DOHH2 (cell line): ENCODE data around the gene MRPL27.

Source experiments
- H3F3A ChIP-seq: fragments of 200-600 bp; sonication (generic), shearing (Covaris generic); 2 replicates; pipeline ENCODE4 v1.6.0; 2016; ENCODE audit warnings: antibody characterized with exemption, mild to moderate bottlenecking; ENCODE audit not compliant: control insufficient read depth, insufficient read depth
- H3K27ac ChIP-seq: fragments of 200-600 bp; sonication (generic); 2 replicates; pipeline ENCODE4 v1.5.1; 2014; ENCODE audit warnings: low read depth, mild to moderate bottlenecking, low read length, moderate library complexity
- H3K27me3 ChIP-seq: fragments of 200-600 bp; sonication (generic); 2 replicates; pipeline ENCODE4 v1.6.1; 2014; ENCODE audit warnings: mild to moderate bottlenecking, low read length, mixed read lengths; ENCODE audit not compliant: control insufficient read depth
- H3K36me3 ChIP-seq: fragments of 200-600 bp; sonication (generic); 2 replicates; pipeline ENCODE4 v1.6.1; 2014; ENCODE audit warnings: mild to moderate bottlenecking, low read length, moderate library complexity, mixed read lengths; ENCODE audit not compliant: control insufficient read depth
- H3K4me1 ChIP-seq: fragments of 200-600 bp; sonication (generic); 2 replicates; pipeline ENCODE4 v1.6.1; 2014; ENCODE audit warnings: mild to moderate bottlenecking, low read length, mixed read lengths; ENCODE audit not compliant: control insufficient read depth
- H3K4me2 ChIP-seq: fragments of 200-600 bp; sonication (generic); 2 replicates; pipeline ENCODE4 v1.6.0; 2014; ENCODE audit warnings: mild to moderate bottlenecking, low read length, moderate library complexity
- H3K4me3 ChIP-seq: fragments of 200-600 bp; sonication (generic); 2 replicates; pipeline ENCODE4 v1.5.1; 2014; ENCODE audit warnings: mild to moderate bottlenecking, low read length, mixed read lengths
- H3K79me2 ChIP-seq: fragments of 200-600 bp; sonication (generic); 2 replicates; pipeline ENCODE4 v1.6.1; 2014; ENCODE audit warnings: mild to moderate bottlenecking, low read length, mixed read lengths; ENCODE audit not compliant: control insufficient read depth
- H3K9me2 ChIP-seq: fragments of 200-600 bp; sonication (generic); replicated peaks from 2 replicates; pipeline ENCODE4 v1.6.1; 2014; ENCODE audit warnings: mild to moderate bottlenecking, low read length, mixed read lengths; ENCODE audit not compliant: control insufficient read depth
- H3K9me3 ChIP-seq: fragments of 200-600 bp; sonication (generic); 2 replicates; pipeline ENCODE4 v1.6.1; 2014; ENCODE audit warnings: antibody characterized with exemption, low read length, mixed read lengths; ENCODE audit not compliant: control insufficient read depth, insufficient read depth
- H4K20me1 ChIP-seq: fragments of 200-600 bp; sonication (generic); 2 replicates; pipeline ENCODE4 v1.6.0; 2014; ENCODE audit warnings: low read depth, mild to moderate bottlenecking, antibody characterized with exemption, low read length, moderate library complexity; ENCODE audit not compliant: control insufficient read depth, insufficient read depth
- EZH2phosphoT487 ChIP-seq: fragments of 200-600 bp; sonication (generic); IDR thresholded peaks from 2 replicates; pipeline ENCODE4 v1.6.1; 2017; ENCODE audit warnings: borderline replicate concordance, mild to moderate bottlenecking, antibody characterized with exemption, low read length, moderate library complexity, mixed read lengths
- TF ChIP-seq, protein P1 (sequence below): fragments of 200-600 bp; sonication (generic); IDR thresholded peaks from one replicate; pipeline ENCODE4 v1.5.1; 2014; ENCODE audit warnings: antibody characterized with exemption, mild to moderate bottlenecking, low read depth, low read length; ENCODE audit not compliant: poor library complexity, severe bottlenecking

The MRPL27 gene

DNA sequence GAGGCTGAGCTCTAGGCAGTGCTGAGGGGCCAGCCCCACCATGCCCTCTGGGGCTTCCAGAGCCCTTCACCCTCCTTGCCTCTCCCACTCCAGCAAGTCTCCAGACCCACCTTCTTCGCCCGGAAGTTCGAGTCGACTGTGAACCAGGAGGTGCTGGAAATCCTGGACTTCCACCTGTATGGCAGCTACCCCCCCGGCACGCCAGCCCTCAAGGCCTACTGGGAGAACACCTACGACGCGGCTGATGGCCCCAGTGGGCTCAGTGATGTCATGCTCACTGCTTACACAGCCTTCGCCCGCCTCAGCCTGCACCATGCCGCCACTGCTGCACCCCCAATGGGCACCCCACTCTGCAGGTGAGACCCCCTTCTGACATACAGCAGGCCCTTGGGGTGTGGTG, 16.6 kb downstream of the MRPL27 start:
- Histone ChIP-seq H4K20me1 (no peaks in the 10 kb centered on the region), H3K9me2 (no peaks in the 10 kb centered on the region), H3F3A (no peaks in the 10 kb centered on the region), H3K4me3 (no peak overlapping the region), H3K4me2 (no peak overlapping the region), H3K27me3 (no peaks in the 10 kb centered on the region), H3K4me1 (no peaks in the 10 kb centered on the region), H3K36me3 (peaks cover 62% of the 10 kb centered on the region), H3K27ac (no peak overlapping the region), H3K9me3 (no peaks in the 10 kb centered on the region), H3K79me2 (no peaks in the 10 kb centered on the region)
- TF ChIP-seq, protein P1, sequence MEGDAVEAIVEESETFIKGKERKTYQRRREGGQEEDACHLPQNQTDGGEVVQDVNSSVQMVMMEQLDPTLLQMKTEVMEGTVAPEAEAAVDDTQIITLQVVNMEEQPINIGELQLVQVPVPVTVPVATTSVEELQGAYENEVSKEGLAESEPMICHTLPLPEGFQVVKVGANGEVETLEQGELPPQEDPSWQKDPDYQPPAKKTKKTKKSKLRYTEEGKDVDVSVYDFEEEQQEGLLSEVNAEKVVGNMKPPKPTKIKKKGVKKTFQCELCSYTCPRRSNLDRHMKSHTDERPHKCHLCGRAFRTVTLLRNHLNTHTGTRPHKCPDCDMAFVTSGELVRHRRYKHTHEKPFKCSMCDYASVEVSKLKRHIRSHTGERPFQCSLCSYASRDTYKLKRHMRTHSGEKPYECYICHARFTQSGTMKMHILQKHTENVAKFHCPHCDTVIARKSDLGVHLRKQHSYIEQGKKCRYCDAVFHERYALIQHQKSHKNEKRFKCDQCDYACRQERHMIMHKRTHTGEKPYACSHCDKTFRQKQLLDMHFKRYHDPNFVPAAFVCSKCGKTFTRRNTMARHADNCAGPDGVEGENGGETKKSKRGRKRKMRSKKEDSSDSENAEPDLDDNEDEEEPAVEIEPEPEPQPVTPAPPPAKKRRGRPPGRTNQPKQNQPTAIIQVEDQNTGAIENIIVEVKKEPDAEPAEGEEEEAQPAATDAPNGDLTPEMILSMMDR, result no peak
- TF ChIP-seq EZH2phosphoT487, result no peak

DNA sequence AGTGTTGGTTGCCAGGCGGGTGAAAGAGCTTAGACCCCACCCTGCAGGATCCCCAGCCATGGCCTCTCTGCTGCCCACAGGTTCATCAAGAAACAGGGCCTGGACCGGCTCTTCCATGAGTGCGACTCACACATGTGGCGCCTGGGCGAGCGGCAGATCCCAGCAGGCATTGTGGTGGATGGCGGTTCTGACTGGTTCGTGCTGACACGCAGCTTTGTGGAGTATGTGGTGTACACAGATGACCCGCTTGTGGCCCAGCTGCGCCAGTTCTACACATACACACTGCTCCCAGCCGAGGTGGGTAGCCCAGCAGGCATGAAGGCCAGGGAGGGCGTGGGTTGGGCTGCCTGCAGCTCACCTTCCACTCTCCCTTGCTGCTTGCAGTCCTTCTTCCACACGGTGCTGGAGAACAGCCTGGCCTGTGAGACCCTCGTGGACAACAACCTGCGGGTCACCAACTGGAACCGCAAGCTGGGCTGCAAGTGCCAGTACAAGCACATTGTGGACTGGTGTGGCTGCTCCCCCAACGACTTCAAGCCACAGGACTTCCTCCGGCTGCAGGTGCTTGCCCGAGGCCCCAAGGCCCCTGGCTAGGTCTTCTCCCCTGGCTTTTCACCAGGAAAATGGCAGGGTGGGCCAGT, 17.2 kb downstream of the MRPL27 start:
- Histone ChIP-seq H3K9me3 (no peaks in the 10 kb centered on the region), H3F3A (no peaks in the 10 kb centered on the region), H3K4me2 (no peak overlapping the region), H3K79me2 (peaks cover 2% of the 10 kb centered on the region; the same call in 1 of the 2 replicates), H3K36me3 (peaks cover 58% of the 10 kb centered on the region), H3K27ac (no peak overlapping the region), H4K20me1 (no peaks in the 10 kb centered on the region), H3K27me3 (no peaks in the 10 kb centered on the region), H3K4me1 (no peaks in the 10 kb centered on the region), H3K9me2 (no peaks in the 10 kb centered on the region), H3K4me3 (no peak overlapping the region)
- TF ChIP-seq, protein P1, result no peak
- no peak for TF ChIP-seq EZH2phosphoT487

DNA sequence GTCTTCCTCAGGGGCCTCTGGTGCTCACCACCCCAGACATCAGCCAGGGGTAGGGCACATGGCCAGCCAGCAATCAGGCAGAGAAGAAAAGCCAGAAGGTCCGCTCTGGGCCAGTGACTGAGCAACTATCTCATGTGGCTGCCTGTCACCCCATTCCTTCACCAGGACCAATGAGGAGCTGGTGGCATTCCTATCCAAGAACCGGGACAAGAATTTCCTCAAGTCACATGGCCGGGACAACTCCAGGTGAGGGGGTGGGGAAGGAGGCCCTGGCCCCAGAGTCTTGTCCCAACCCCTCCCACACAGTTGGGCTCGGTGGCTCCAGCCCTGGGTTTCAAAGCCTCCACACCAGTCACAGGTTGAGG, 17.7 kb downstream of the MRPL27 start:
- no peak for TF ChIP-seq EZH2phosphoT487
- TF ChIP-seq, protein P1, result no peak
- H3K27ac ChIP-seq, result no peak overlapping the region
- H4K20me1 ChIP-seq, result no peaks in the 10 kb centered on the region
- no peaks in the 10 kb centered on the region for H3K4me1 ChIP-seq
- H3K27me3 ChIP-seq, result no peaks in the 10 kb centered on the region
- H3F3A ChIP-seq, result no peaks in the 10 kb centered on the region
- no peaks in the 10 kb centered on the region for H3K9me2 ChIP-seq
- H3K36me3 ChIP-seq, result peaks cover 58% of the 10 kb centered on the region
- H3K9me3 ChIP-seq, result no peaks in the 10 kb centered on the region
- H3K4me2 ChIP-seq, result no peak overlapping the region
- H3K79me2 ChIP-seq, result peaks cover 5% of the 10 kb centered on the region; the same call in 1 of the 2 replicates
- H3K4me3 ChIP-seq, result no peak overlapping the region

DNA sequence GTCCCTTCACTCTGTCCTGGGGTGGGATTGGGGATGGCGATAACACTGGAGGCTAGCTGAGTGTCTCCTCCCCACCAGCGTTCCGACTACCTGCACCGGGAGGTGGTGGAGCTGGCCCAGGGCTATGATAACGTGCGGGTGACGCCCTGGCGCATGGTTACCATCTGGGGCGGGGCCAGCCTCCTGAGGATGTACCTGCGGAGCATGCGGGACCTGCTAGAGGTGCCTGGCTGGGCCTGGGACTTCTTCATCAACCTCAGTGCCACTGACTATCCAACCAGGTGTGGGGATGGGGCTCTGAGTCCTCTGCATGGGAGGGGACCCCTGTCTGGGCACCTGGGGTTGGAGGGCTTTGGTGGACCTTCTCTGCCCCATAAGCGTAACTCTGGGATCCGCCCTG, 18.2 kb downstream of the MRPL27 start:
- Histone ChIP-seq H3K79me2 (peaks cover 5% of the 10 kb centered on the region; the same call in 1 of the 2 replicates), H3K4me3 (no peak overlapping the region), H3K9me2 (no peaks in the 10 kb centered on the region), H3F3A (no peaks in the 10 kb centered on the region), H3K27me3 (no peaks in the 10 kb centered on the region), H3K27ac (no peak overlapping the region), H3K4me1 (no peaks in the 10 kb centered on the region), H4K20me1 (no peaks in the 10 kb centered on the region), H3K9me3 (no peaks in the 10 kb centered on the region), H3K4me2 (no peak overlapping the region), H3K36me3 (peaks cover 58% of the 10 kb centered on the region)
- TF ChIP-seq, protein P1, result no peak
- no peak for TF ChIP-seq EZH2phosphoT487
